Measurements from ENCODE around the gene SYNC. TPM values are rescaled to one million over a fixed set of nuclear protein-coding genes. Genes with fewer than 3 reads are reported as not detected.

SYNC gene
- total and polyA plus RNA-seq, 9 of the 15 experiments (the other 6 are each of a cell fraction or from before 2014, with no cell fraction given): 0.49 to 1.1 (median 0.87) TPM

DNA sequence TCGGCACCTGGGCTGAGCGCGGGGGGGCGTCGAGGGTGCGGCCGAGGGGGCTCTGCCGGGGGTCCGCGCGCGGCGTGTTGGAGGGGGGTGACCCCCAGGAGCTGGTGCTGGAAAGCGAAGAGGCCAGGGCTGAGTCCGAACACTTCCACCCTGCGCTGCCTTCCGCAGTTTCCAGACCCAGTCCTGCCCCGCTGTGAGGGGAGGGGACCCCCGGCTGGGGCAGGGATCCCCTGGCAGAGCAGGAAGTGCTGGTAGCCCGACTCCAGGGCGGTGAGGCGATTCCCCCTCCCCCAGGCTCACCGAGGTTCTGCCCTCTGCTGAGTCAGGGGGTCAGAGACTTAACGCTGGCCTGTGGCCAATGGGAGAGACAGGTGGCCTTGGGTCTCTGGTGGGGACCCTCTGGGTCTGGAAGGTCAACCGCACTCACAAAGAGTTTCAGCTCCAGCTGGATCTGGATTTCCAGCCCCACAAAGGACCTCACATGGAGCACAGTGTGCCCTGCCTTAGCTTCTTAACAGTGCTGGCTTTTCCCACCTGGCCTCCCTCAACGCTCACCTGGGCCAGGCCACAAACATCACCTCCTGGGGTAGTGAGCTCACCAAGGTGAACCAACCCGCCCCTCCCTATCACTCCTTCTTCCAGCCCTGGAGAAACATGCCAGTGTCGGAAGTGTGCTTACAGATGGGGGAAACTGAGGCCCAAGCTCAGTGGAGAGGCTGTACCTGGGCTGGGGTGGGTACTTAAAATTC, 39.8 kb upstream of the SYNC start (continued):
- TF ChIP-seq, protein P1, sequence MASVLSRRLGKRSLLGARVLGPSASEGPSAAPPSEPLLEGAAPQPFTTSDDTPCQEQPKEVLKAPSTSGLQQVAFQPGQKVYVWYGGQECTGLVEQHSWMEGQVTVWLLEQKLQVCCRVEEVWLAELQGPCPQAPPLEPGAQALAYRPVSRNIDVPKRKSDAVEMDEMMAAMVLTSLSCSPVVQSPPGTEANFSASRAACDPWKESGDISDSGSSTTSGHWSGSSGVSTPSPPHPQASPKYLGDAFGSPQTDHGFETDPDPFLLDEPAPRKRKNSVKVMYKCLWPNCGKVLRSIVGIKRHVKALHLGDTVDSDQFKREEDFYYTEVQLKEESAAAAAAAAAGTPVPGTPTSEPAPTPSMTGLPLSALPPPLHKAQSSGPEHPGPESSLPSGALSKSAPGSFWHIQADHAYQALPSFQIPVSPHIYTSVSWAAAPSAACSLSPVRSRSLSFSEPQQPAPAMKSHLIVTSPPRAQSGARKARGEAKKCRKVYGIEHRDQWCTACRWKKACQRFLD (CRISPR knock-in tag; IDR thresholded peaks at IDR 0.05): 0 out of 2 replicates have a peak, but pooled peaks have one; percentile 71
- TF ChIP-seq, protein P2, sequence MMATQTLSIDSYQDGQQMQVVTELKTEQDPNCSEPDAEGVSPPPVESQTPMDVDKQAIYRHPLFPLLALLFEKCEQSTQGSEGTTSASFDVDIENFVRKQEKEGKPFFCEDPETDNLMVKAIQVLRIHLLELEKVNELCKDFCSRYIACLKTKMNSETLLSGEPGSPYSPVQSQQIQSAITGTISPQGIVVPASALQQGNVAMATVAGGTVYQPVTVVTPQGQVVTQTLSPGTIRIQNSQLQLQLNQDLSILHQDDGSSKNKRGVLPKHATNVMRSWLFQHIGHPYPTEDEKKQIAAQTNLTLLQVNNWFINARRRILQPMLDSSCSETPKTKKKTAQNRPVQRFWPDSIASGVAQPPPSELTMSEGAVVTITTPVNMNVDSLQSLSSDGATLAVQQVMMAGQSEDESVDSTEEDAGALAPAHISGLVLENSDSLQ (IDR thresholded peaks at IDR 0.05): no peak
- TF ChIP-seq ZBTB1 (CRISPR knock-in tag; IDR thresholded peaks at IDR 0.05; ENCODE audit: borderline replicate concordance, low read depth) (peak; percentile 1; the same call in 1 of the 2 replicates), TGIF2 (CRISPR knock-in tag; IDR thresholded peaks at IDR 0.05) (no peak), C11orf30 (IDR thresholded peaks at IDR 0.05; ENCODE audit: low read depth) (peak; percentile 66), ZBTB17 (CRISPR knock-in tag; IDR thresholded peaks at IDR 0.05) (0 out of 2 replicates have a peak, but pooled peaks have one; percentile 31), SAFB2 (IDR thresholded peaks at IDR 0.05; ENCODE audit: borderline replicate concordance, low read depth, low read length, severe bottlenecking) (no peak), RAD21 (CRISPR knock-in tag; conservative IDR thresholded peaks at IDR 0.05 in 1 of 2, IDR thresholded peaks at IDR 0.05 in 1 of 2) (0 out of 4 replicates have a peak, but pooled peaks of 1 of the 2 experiments have one; percentile 8), NFIC (IDR thresholded peaks at IDR 0.05) (peak; percentile 82), SP1 (CRISPR knock-in tag; IDR thresholded peaks at IDR 0.05) (peak; percentile 62; the same call in 1 of the 2 replicates), ZBTB7A (IDR thresholded peaks at IDR 0.05; ENCODE audit: borderline replicate concordance, control insufficient read depth, low read depth, low read length) (peak; percentile 80), ASH1L (IDR thresholded peaks at IDR 0.05; ENCODE audit: borderline replicate concordance, low read depth, partially characterized antibody) (no peak)
- TF ChIP-seq, protein P3, sequence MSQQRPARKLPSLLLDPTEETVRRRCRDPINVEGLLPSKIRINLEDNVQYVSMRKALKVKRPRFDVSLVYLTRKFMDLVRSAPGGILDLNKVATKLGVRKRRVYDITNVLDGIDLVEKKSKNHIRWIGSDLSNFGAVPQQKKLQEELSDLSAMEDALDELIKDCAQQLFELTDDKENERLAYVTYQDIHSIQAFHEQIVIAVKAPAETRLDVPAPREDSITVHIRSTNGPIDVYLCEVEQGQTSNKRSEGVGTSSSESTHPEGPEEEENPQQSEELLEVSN (IDR thresholded peaks at IDR 0.05; ENCODE audit: borderline replicate concordance in 1 of 2, extremely low read depth in 1 of 2, insufficient read depth in 1 of 2, insufficient read length in 1 of 2, low read depth in 1 of 2, low read length in 1 of 2, poor library complexity in 1 of 2, severe bottlenecking in 1 of 2): peak in 1 of 2 experiments; percentile 2
- TF ChIP-seq, protein P4, sequence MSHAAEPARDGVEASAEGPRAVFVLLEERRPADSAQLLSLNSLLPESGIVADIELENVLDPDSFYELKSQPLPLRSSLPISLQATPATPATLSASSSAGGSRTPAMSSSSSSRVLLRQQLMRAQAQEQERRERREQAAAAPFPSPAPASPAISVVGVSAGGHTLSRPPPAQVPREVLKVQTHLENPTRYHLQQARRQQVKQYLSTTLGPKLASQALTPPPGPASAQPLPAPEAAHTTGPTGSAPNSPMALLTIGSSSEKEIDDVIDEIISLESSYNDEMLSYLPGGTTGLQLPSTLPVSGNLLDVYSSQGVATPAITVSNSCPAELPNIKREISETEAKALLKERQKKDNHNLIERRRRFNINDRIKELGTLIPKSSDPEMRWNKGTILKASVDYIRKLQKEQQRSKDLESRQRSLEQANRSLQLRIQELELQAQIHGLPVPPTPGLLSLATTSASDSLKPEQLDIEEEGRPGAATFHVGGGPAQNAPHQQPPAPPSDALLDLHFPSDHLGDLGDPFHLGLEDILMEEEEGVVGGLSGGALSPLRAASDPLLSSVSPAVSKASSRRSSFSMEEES (CRISPR knock-in tag; IDR thresholded peaks at IDR 0.05): no peak
- TF ChIP-seq, protein P5, sequence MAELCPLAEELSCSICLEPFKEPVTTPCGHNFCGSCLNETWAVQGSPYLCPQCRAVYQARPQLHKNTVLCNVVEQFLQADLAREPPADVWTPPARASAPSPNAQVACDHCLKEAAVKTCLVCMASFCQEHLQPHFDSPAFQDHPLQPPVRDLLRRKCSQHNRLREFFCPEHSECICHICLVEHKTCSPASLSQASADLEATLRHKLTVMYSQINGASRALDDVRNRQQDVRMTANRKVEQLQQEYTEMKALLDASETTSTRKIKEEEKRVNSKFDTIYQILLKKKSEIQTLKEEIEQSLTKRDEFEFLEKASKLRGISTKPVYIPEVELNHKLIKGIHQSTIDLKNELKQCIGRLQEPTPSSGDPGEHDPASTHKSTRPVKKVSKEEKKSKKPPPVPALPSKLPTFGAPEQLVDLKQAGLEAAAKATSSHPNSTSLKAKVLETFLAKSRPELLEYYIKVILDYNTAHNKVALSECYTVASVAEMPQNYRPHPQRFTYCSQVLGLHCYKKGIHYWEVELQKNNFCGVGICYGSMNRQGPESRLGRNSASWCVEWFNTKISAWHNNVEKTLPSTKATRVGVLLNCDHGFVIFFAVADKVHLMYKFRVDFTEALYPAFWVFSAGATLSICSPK (IDR thresholded peaks at IDR 0.05; ENCODE audit: borderline replicate concordance): no peak
- TF ChIP-seq, protein P6, sequence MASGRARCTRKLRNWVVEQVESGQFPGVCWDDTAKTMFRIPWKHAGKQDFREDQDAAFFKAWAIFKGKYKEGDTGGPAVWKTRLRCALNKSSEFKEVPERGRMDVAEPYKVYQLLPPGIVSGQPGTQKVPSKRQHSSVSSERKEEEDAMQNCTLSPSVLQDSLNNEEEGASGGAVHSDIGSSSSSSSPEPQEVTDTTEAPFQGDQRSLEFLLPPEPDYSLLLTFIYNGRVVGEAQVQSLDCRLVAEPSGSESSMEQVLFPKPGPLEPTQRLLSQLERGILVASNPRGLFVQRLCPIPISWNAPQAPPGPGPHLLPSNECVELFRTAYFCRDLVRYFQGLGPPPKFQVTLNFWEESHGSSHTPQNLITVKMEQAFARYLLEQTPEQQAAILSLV (tag; IDR thresholded peaks at IDR 0.05): no peak

Measured in K562 (cell line).